Measurements from ENCODE around the gene CAMTA2. TPM values are rescaled to one million over a fixed set of nuclear protein-coding genes. Genes with fewer than 3 reads are reported as not detected.

The CAMTA2 gene
- total and polyA plus RNA-seq, 9 of the 15 experiments (the other 6 are each of a cell fraction or from before 2014, with no cell fraction given) = 0.24 to 25.1 (median 6.3) TPM

GRCh38 chr17:5019475-5019956, 32.0 kb upstream of the CAMTA2 start (continued):
- no peak for TF ChIP-seq TFAP4 (CRISPR knock-in tag; IDR thresholded peaks at IDR 0.05; ENCODE audit: borderline replicate concordance)
- TF ChIP-seq HNRNPH1 (optimal IDR thresholded peaks at IDR 0.05; ENCODE audit: low read depth, low read length) = no peak
- TF ChIP-seq SNAPC5 (CRISPR knock-in tag; IDR thresholded peaks at IDR 0.05) = no peak
- TF ChIP-seq CLOCK (CRISPR knock-in tag; IDR thresholded peaks at IDR 0.05; ENCODE audit: borderline replicate concordance) = no peak
- TF ChIP-seq ELF2 (CRISPR knock-in tag; IDR thresholded peaks at IDR 0.05) = no peak
- TF ChIP-seq GTF2E2 (tag; IDR thresholded peaks at IDR 0.05) = no peak
- no peak for TF ChIP-seq CXXC5 (CRISPR knock-in tag; IDR thresholded peaks at IDR 0.05)
- TF ChIP-seq TCF7 (IDR thresholded peaks at IDR 0.05; ENCODE audit: borderline replicate concordance) = no peak
- no peak for TF ChIP-seq E2F6 (IDR thresholded peaks at IDR 0.05; ENCODE audit: borderline replicate concordance in 1 of 2, extremely low read depth in 1 of 2, insufficient read depth in 1 of 2, insufficient read length in 1 of 2, low read depth in 1 of 2, low read length in 1 of 2, poor library complexity in 1 of 2, severe bottlenecking in 1 of 2)
- TF ChIP-seq PREB (CRISPR knock-in tag; IDR thresholded peaks at IDR 0.05) = no peak
- no peak for TF ChIP-seq MCM3 (IDR thresholded peaks at IDR 0.05)
